NCI-H345 (cell line): ENCODE data around the gene HERC4.
"Not testable (repeated sequence)": the region's sequence is repeated elsewhere in the genome, so short reads cannot be mapped to it uniquely, and the experiment has no call there.

ENCODE experiments used
- DNase-seq: peaks from one replicate; lab custom pipeline; 2025; lab: John Stamatoyannopoulos, UW

HERC4 gene

GRCh38 chr10:68092512-68092911 lies 17.4 kb upstream of the HERC4 start:
- DNase-seq: no peak

- no peak for DNase-seq
Measured at GRCh38 chr10:68090586-68090985, 15.5 kb upstream of the HERC4 start.

GRCh38 chr10:68088740-68089139 lies 13.7 kb upstream of the HERC4 start:
- no peak for DNase-seq

- no peak for DNase-seq
Measured at GRCh38 chr10:68087685-68088401, 12.8 kb upstream of the HERC4 start.

- no peak for DNase-seq
Measured at GRCh38 chr10:68086910-68087684, 12.0 kb upstream of the HERC4 start.

GRCh38 chr10:68086011-68086410 lies 10.9 kb upstream of the HERC4 start:
- no peak for DNase-seq

GRCh38 chr10:68084469-68084868 lies 9.4 kb upstream of the HERC4 start:
- no peak for DNase-seq

- no peak for DNase-seq
Measured at GRCh38 chr10:68083953-68084352, 8.9 kb upstream of the HERC4 start.

- DNase-seq: no peak
Measured at GRCh38 chr10:68082872-68083271, 7.8 kb upstream of the HERC4 start.

- DNase-seq: no peak
Measured at GRCh38 chr10:68081916-68082315, 6.8 kb upstream of the HERC4 start.

- no peak for DNase-seq
Measured at GRCh38 chr10:68080853-68081431, 5.9 kb upstream of the HERC4 start.

GRCh38 chr10:68079434-68079833 lies 4.4 kb upstream of the HERC4 start:
- no peak for DNase-seq

- DNase-seq: no peak
Measured at GRCh38 chr10:68077026-68077425, 1.9 kb upstream of the HERC4 start.

GRCh38 chr10:68076081-68076480 lies 998 bp upstream of the HERC4 start:
- not testable (repeated sequence) for DNase-seq

- DNase-seq: no peak
Measured at GRCh38 chr10:68075550-68076004, 494 bp upstream of the HERC4 start.

GRCh38 chr10:68074031-68074774 lies 880 bp downstream of the HERC4 start:
- no peak for DNase-seq

GRCh38 chr10:68073631-68074030 lies 1.5 kb downstream of the HERC4 start:
- DNase-seq: no peak

- no peak for DNase-seq
Measured at GRCh38 chr10:68067508-68067907, 7.6 kb downstream of the HERC4 start.

GRCh38 chr10:68067029-68067428 lies 8.1 kb downstream of the HERC4 start:
- DNase-seq: no peak

- DNase-seq: no peak
Measured at GRCh38 chr10:68053553-68053952, 21.5 kb downstream of the HERC4 start.

- DNase-seq: no peak
Measured at GRCh38 chr10:68052463-68052862, 22.6 kb downstream of the HERC4 start.
